ENCODE measurements around the gene CD40LG. TPM values are rescaled to one million over a fixed set of nuclear protein-coding genes. Genes with fewer than 3 reads are reported as not detected.

CD40LG gene
- total and polyA plus RNA-seq, 2 of the 13 experiments (the other 11 are each of a cell fraction or from before 2014, with no cell fraction given): not detected

GRCh38 chrX:136674270-136674985, 26.5 kb downstream of the CD40LG start (continued):
- TF ChIP-seq ZMAT5 (CRISPR knock-in tag; IDR thresholded peaks at IDR 0.05; ENCODE audit: borderline replicate concordance, low read depth): no peak

- Histone ChIP-seq H3K79me2 (ENCODE audit: insufficient read depth, low read length) (no peaks in the 10 kb centered on the region), H3K9me3 (ENCODE audit: low read length) (no peaks in the 10 kb centered on the region), H3K36me3 (replicated peaks in 1 of 2; ENCODE audit: control insufficient read depth in 1 of 2, insufficient read depth in 2 of 2, low read length in 2 of 2) (no peaks in the 10 kb centered on the region), H3K4me2 (ENCODE audit: low read depth, low read length) (no peak overlapping the region), H3K27me3 (ENCODE audit: control insufficient read depth in 1 of 2, insufficient read depth in 2 of 2, low read length in 2 of 2) (no peaks in the 10 kb centered on the region), H3K27ac (ENCODE audit: extremely low read length, insufficient read depth, low read length) (no peak overlapping the region), H3K4me3 (replicated peaks in 1 of 3; ENCODE audit: insufficient read depth in 1 of 3, low read depth in 2 of 3, low read length in 3 of 3) (no peak overlapping the region), H3K4me1 (ENCODE audit: insufficient read depth, low read length) (no peaks in the 10 kb centered on the region), H2AFZ (ENCODE audit: low read length) (no peak overlapping the region), H4K20me1 (ENCODE audit: insufficient read depth, low read length) (no peaks in the 10 kb centered on the region), H3K9ac (ENCODE audit: insufficient read depth, low read depth, low read length) (no peak overlapping the region)
- ATAC-seq: no peak
- no peak for FAIRE-seq
- intact Hi-C loops (cut with micrococcal nuclease; ENCODE audit: unreplicated experiment) (no loop called here), in situ Hi-C loops (cut with HindIII; ENCODE audit: extremely low pct_ligation_motif_present, low pct_unique_long_range_greater_than_20kb) (no loop called here)
- WGBS (ENCODE audit: low lambda C conversion rate): 0% methylated on average over 3 of the region's 6 CpGs
- DNase-seq (ENCODE audit: low spot score): no peak
- BruUV-seq (replicated peaks): no TSS peak
- POLR2A ChIA-PET: no interaction called here
- CTCF ChIA-PET (ENCODE audit: low intra/inter-chr PET ratio, low total read pairs): no interaction called here
- TF ChIP-seq ZNF562 (CRISPR knock-in tag; IDR thresholded peaks at IDR 0.05; ENCODE audit: borderline replicate concordance) (no peak), SOX6 (IDR thresholded peaks at IDR 0.05) (no peak), SOX6 (CRISPR knock-in tag; IDR thresholded peaks at IDR 0.05) (no peak), KMT2B (CRISPR knock-in tag; IDR thresholded peaks at IDR 0.05) (no peak), BRD4 (CRISPR knock-in tag; IDR thresholded peaks at IDR 0.05) (no peak), ARID5B (CRISPR knock-in tag; IDR thresholded peaks at IDR 0.05) (no peak), FOXO1 (CRISPR knock-in tag; IDR thresholded peaks at IDR 0.05) (no peak), CREBL2 (CRISPR knock-in tag; IDR thresholded peaks at IDR 0.05; ENCODE audit: borderline replicate concordance) (no peak), TEAD3 (CRISPR knock-in tag; optimal IDR thresholded peaks at IDR 0.05; ENCODE audit: borderline replicate concordance) (no peak), ZNF83 (CRISPR knock-in tag; IDR thresholded peaks at IDR 0.05; ENCODE audit: borderline replicate concordance) (no peak), ELF1 (CRISPR knock-in tag; IDR thresholded peaks at IDR 0.05) (no peak), NR3C1 (CRISPR knock-in tag; IDR thresholded peaks at IDR 0.05) (no peak), YY1 (IDR thresholded peaks at IDR 0.05; ENCODE audit: insufficient read depth, insufficient replicate concordance, low read depth, low read length) (no peak), ZNF761 (CRISPR knock-in tag; conservative IDR thresholded peaks at IDR 0.05) (no peak), TCF7L2 (IDR thresholded peaks at IDR 0.05; ENCODE audit: low read depth, low read length) (no peak), ZNF501 (CRISPR knock-in tag; IDR thresholded peaks at IDR 0.05) (no peak), THRA (CRISPR knock-in tag; IDR thresholded peaks at IDR 0.05; ENCODE audit: borderline replicate concordance) (no peak), ZNF230 (CRISPR knock-in tag; IDR thresholded peaks at IDR 0.05) (no peak)
Observed at GRCh38 chrX:136679531-136679930, 31.6 kb downstream of the CD40LG start.
